ENCODE measurements around the gene RBM23. TPM values are rescaled to one million over a fixed set of nuclear protein-coding genes. Genes with fewer than 3 reads are reported as not detected.

Gene RBM23
- total and polyA plus RNA-seq, 2 of the 8 experiments (the other 6 are each of a cell fraction or from before 2014, with no cell fraction given) = 41.2 to 43.3 TPM

DNA sequence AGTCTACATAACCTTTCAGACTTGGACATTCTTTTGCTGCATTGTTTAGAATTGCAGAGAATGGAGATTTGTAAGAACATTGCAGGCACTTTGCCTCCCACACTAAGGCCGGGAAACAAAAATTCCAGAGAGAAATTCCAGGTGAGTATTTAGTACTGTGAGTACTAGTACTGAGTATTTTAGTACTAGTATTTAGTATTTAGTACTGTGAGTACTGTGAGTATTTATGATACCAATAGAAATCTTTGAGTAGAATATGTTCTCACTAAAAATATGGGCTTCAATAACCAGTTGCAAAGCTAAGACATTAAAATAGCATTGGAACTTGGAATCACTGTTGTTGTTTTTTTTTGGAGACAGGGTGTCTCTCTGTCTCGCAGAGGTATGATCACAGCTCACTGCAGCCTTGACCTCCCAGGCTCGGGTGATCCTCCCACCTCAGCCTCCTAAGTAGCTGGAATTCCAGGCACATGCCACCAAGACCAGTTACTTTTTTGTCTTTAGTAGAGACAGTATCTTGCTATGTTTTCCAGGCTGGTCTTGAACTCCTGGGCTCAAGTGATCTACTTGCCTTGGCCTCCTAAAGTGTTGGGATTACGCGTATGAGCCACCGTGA is 43.2 kb upstream of the RBM23 start (continued):
- TF ChIP-seq, protein P1, sequence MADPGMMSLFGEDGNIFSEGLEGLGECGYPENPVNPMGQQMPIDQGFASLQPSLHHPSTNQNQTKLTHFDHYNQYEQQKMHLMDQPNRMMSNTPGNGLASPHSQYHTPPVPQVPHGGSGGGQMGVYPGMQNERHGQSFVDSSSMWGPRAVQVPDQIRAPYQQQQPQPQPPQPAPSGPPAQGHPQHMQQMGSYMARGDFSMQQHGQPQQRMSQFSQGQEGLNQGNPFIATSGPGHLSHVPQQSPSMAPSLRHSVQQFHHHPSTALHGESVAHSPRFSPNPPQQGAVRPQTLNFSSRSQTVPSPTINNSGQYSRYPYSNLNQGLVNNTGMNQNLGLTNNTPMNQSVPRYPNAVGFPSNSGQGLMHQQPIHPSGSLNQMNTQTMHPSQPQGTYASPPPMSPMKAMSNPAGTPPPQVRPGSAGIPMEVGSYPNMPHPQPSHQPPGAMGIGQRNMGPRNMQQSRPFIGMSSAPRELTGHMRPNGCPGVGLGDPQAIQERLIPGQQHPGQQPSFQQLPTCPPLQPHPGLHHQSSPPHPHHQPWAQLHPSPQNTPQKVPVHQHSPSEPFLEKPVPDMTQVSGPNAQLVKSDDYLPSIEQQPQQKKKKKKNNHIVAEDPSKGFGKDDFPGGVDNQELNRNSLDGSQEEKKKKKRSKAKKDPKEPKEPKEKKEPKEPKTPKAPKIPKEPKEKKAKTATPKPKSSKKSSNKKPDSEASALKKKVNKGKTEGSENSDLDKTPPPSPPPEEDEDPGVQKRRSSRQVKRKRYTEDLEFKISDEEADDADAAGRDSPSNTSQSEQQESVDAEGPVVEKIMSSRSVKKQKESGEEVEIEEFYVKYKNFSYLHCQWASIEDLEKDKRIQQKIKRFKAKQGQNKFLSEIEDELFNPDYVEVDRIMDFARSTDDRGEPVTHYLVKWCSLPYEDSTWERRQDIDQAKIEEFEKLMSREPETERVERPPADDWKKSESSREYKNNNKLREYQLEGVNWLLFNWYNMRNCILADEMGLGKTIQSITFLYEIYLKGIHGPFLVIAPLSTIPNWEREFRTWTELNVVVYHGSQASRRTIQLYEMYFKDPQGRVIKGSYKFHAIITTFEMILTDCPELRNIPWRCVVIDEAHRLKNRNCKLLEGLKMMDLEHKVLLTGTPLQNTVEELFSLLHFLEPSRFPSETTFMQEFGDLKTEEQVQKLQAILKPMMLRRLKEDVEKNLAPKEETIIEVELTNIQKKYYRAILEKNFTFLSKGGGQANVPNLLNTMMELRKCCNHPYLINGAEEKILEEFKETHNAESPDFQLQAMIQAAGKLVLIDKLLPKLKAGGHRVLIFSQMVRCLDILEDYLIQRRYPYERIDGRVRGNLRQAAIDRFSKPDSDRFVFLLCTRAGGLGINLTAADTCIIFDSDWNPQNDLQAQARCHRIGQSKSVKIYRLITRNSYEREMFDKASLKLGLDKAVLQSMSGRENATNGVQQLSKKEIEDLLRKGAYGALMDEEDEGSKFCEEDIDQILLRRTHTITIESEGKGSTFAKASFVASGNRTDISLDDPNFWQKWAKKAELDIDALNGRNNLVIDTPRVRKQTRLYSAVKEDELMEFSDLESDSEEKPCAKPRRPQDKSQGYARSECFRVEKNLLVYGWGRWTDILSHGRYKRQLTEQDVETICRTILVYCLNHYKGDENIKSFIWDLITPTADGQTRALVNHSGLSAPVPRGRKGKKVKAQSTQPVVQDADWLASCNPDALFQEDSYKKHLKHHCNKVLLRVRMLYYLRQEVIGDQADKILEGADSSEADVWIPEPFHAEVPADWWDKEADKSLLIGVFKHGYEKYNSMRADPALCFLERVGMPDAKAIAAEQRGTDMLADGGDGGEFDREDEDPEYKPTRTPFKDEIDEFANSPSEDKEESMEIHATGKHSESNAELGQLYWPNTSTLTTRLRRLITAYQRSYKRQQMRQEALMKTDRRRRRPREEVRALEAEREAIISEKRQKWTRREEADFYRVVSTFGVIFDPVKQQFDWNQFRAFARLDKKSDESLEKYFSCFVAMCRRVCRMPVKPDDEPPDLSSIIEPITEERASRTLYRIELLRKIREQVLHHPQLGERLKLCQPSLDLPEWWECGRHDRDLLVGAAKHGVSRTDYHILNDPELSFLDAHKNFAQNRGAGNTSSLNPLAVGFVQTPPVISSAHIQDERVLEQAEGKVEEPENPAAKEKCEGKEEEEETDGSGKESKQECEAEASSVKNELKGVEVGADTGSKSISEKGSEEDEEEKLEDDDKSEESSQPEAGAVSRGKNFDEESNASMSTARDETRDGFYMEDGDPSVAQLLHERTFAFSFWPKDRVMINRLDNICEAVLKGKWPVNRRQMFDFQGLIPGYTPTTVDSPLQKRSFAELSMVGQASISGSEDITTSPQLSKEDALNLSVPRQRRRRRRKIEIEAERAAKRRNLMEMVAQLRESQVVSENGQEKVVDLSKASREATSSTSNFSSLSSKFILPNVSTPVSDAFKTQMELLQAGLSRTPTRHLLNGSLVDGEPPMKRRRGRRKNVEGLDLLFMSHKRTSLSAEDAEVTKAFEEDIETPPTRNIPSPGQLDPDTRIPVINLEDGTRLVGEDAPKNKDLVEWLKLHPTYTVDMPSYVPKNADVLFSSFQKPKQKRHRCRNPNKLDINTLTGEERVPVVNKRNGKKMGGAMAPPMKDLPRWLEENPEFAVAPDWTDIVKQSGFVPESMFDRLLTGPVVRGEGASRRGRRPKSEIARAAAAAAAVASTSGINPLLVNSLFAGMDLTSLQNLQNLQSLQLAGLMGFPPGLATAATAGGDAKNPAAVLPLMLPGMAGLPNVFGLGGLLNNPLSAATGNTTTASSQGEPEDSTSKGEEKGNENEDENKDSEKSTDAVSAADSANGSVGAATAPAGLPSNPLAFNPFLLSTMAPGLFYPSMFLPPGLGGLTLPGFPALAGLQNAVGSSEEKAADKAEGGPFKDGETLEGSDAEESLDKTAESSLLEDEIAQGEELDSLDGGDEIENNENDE (IDR thresholded peaks at IDR 0.05; ENCODE audit: insufficient replicate concordance, low read length) = no peak
- no peak for TF ChIP-seq SIN3A (conservative IDR thresholded peaks at IDR 0.05 in 1 of 2, IDR thresholded peaks at IDR 0.05 in 1 of 2; ENCODE audit: low read depth in 1 of 2, low read length in 2 of 2)
- TF ChIP-seq ATF3 (IDR thresholded peaks at IDR 0.05; ENCODE audit: insufficient read depth, low read depth, low read length) = no peak
